Loucy (cell line): Measurements from ENCODE around the gene DNAJC28.

Experiments
- H2AFZ ChIP-seq: fragments of 200-600 bp; sonication (generic); 2 replicates; pipeline ENCODE4 v1.6.0; 2016; ENCODE audit warnings: antibody characterized with exemption, mild to moderate bottlenecking, low read length, moderate library complexity
- H3F3A ChIP-seq: fragments of 200-600 bp; 2 replicates; pipeline ENCODE4 v1.6.0; 2016; ENCODE audit warnings: antibody characterized with exemption, low read depth, mild to moderate bottlenecking
- H3K27me3 ChIP-seq: fragments of 200-600 bp; sonication (generic); 2 replicates; pipeline ENCODE4 v1.6.1; 2014; ENCODE audit warnings: low read length, mild to moderate bottlenecking; ENCODE audit not compliant: insufficient read depth, poor library complexity, severe bottlenecking
- H3K36me3 ChIP-seq: fragments of 200-600 bp; sonication (generic); 2 replicates; pipeline ENCODE4 v1.6.1; 2016; ENCODE audit warnings: low read length; ENCODE audit not compliant: insufficient read depth
- H3K4me1 ChIP-seq: fragments of 200-600 bp; sonication (generic); 2 replicates; pipeline ENCODE4 v1.5.1; 2014; ENCODE audit warnings: low read length, mild to moderate bottlenecking; ENCODE audit not compliant: insufficient read depth, poor library complexity, severe bottlenecking
- H3K4me2 ChIP-seq: fragments of 200-600 bp; sonication (generic); 2 replicates; pipeline ENCODE4 v1.6.0; 2014; ENCODE audit warnings: antibody characterized with exemption, low read length, low read depth, mild to moderate bottlenecking; ENCODE audit not compliant: poor library complexity, severe bottlenecking
- H3K4me3 ChIP-seq: fragments of 200-600 bp; sonication (generic); 2 replicates; pipeline ENCODE4 v1.5.1; 2014; ENCODE audit warnings: low read length, mild to moderate bottlenecking, mixed read lengths; ENCODE audit not compliant: poor library complexity, severe bottlenecking
- H3K79me2 ChIP-seq: fragments of 200-600 bp; sonication (generic); 2 replicates; pipeline ENCODE4 v1.6.1; 2014; ENCODE audit warnings: low read length; ENCODE audit not compliant: insufficient read depth
- H3K9ac ChIP-seq: fragments of 200-600 bp; sonication (generic); 2 replicates; pipeline ENCODE4 v1.6.0; 2014; ENCODE audit warnings: mild to moderate bottlenecking, low read depth, low read length, moderate library complexity; ENCODE audit not compliant: poor library complexity, severe bottlenecking
- H3K9me2 ChIP-seq: fragments of 200-600 bp; sonication (generic); replicated peaks from 2 replicates; pipeline ENCODE4 v1.6.1; 2016; ENCODE audit warnings: low read depth, low read length, mixed read lengths
- H3K9me3 ChIP-seq: fragments of 200-600 bp; sonication (generic); 2 replicates; pipeline ENCODE4 v1.6.1; 2014; ENCODE audit warnings: mild to moderate bottlenecking, antibody characterized with exemption, low read length, low read depth; ENCODE audit not compliant: insufficient read depth
- H4K20me1 ChIP-seq: fragments of 200-600 bp; sonication (generic); 2 replicates; pipeline ENCODE4 v1.6.0; 2014; ENCODE audit warnings: antibody characterized with exemption, low read length, mild to moderate bottlenecking; ENCODE audit not compliant: insufficient read depth, poor library complexity, severe bottlenecking
- EZH2phosphoT487 ChIP-seq: fragments of 200-600 bp; IDR thresholded peaks from 2 replicates; pipeline ENCODE4 v1.6.1; 2018; ENCODE audit warnings: antibody characterized with exemption, mild to moderate bottlenecking, moderate library complexity, borderline replicate concordance
- TF ChIP-seq, protein P1 (sequence below): fragments of 200-600 bp; sonication (generic); conservative IDR thresholded peaks from 2 replicates; pipeline ENCODE4 v1.5.1; 2014; ENCODE audit warnings: mild to moderate bottlenecking, antibody characterized with exemption, low read length

The DNAJC28 gene

DNA sequence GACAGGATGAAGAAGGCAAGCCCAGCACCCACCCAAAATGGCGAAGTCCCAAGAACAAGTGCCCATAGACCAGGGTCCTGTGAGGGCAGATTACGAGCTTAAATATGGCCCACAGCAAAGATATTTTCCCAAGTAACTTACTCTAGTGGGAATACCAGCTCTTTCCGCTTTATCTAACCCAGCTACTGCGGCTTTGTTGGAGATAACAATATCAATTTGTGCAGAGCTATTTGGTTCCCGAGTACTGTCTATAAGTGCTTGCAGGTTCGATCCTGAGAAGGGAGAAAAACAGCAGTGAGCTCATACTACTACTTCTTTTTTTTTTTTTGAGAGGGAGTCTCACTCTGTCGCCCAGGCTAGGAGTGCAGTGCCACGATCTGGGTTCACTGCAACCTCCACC lies 14.3 kb upstream of the DNAJC28 start:
- Histone ChIP-seq H3K4me1 (no peaks in the 10 kb centered on the region), H3K27me3 (no peaks in the 10 kb centered on the region), H3K79me2 (no peaks in the 10 kb centered on the region), H3K36me3 (peaks cover 10% of the 10 kb centered on the region; the same call in 1 of the 2 replicates), H3K9me3 (no peaks in the 10 kb centered on the region), H2AFZ (no peak overlapping the region), H3K9ac (no peak overlapping the region), H3K4me2 (no peak overlapping the region), H3F3A (no peaks in the 10 kb centered on the region), H3K4me3 (no peak overlapping the region), H3K9me2 (no peaks in the 10 kb centered on the region), H4K20me1 (no peaks in the 10 kb centered on the region)
- TF ChIP-seq, protein P1, sequence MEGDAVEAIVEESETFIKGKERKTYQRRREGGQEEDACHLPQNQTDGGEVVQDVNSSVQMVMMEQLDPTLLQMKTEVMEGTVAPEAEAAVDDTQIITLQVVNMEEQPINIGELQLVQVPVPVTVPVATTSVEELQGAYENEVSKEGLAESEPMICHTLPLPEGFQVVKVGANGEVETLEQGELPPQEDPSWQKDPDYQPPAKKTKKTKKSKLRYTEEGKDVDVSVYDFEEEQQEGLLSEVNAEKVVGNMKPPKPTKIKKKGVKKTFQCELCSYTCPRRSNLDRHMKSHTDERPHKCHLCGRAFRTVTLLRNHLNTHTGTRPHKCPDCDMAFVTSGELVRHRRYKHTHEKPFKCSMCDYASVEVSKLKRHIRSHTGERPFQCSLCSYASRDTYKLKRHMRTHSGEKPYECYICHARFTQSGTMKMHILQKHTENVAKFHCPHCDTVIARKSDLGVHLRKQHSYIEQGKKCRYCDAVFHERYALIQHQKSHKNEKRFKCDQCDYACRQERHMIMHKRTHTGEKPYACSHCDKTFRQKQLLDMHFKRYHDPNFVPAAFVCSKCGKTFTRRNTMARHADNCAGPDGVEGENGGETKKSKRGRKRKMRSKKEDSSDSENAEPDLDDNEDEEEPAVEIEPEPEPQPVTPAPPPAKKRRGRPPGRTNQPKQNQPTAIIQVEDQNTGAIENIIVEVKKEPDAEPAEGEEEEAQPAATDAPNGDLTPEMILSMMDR = no peak
- no peak for TF ChIP-seq EZH2phosphoT487

DNA sequence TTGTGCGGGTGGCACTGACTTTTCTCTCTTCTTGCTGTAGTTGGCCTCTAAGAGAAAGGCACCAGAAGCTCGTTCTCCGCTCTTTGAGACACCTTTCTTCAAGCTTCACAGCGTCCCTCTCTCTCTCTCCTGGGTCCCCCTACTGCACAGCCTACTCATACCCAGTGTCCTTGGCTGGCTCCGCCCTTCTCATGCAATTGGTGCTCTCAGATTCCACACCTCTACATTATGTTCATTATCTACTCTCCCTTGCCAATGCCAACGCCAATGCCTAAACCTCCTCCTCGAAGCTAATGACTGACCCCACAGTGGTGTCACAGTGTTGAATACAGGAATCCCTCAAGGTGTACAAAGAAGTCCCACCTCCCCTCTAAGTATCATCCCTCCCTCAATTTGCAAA lies 4.8 kb upstream of the DNAJC28 start:
- Histone ChIP-seq H3K4me3 (no peak overlapping the region), H3K4me2 (peak overlapping the region; percentile 5), H4K20me1 (no peaks in the 10 kb centered on the region), H3F3A (no peaks in the 10 kb centered on the region), H3K9ac (no peak overlapping the region), H2AFZ (no peak overlapping the region), H3K4me1 (no peaks in the 10 kb centered on the region), H3K27me3 (no peaks in the 10 kb centered on the region), H3K9me3 (no peaks in the 10 kb centered on the region), H3K36me3 (no peaks in the 10 kb centered on the region), H3K9me2 (no peaks in the 10 kb centered on the region), H3K79me2 (no peaks in the 10 kb centered on the region)
- TF ChIP-seq, protein P1 = no peak
- no peak for TF ChIP-seq EZH2phosphoT487

DNA sequence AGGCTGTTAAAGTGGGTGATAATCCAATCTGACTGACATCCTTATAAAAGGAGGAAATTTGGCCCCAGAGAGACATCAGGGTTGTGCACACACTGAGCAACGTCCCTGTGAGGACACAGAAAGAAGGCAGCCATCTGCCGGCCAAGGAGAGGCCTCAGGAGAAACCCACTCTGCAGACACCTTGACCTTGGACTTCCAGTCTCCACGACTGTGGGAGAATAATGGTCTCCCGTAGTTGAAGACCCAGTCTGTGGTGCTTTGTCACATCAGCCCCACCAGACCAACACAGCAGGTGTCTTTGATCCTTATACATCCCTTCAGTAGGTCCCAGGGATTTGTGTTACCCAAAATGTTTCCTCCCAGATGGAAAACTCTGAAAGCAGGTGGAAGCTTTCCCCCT lies 4.2 kb upstream of the DNAJC28 start:
- Histone ChIP-seq H3K9me2 (no peaks in the 10 kb centered on the region), H3K79me2 (no peaks in the 10 kb centered on the region), H2AFZ (no peak overlapping the region), H3K4me3 (no peak overlapping the region), H3K27me3 (no peaks in the 10 kb centered on the region), H3K4me2 (no peak overlapping the region), H3F3A (no peaks in the 10 kb centered on the region), H4K20me1 (no peaks in the 10 kb centered on the region), H3K4me1 (peaks cover 4% of the 10 kb centered on the region), H3K36me3 (no peaks in the 10 kb centered on the region), H3K9me3 (no peaks in the 10 kb centered on the region), H3K9ac (no peak overlapping the region)
- no peak for TF ChIP-seq EZH2phosphoT487
- TF ChIP-seq, protein P1 = no peak
